Skeletal muscle satellite cell (primary cell): ENCODE data around the gene TMEM243.

Experiments
- H3K27me3 ChIP-seq: 2 replicates; pipeline ENCODE4 v1.7.0; 2013; ENCODE audit warnings: low read length; ENCODE audit not compliant: control insufficient read depth, insufficient read depth
- H3K36me3 ChIP-seq: 2 replicates; pipeline ENCODE4 v1.7.0; 2013; ENCODE audit warnings: mild to moderate bottlenecking, control low read depth, low read length; ENCODE audit not compliant: insufficient read depth
- H3K4me1 ChIP-seq: 2 replicates; pipeline ENCODE4 v1.7.0; 2013; ENCODE audit warnings: low read length; ENCODE audit not compliant: control insufficient read depth, insufficient read depth
- H3K4me2 ChIP-seq: 2 replicates; pipeline ENCODE4 v1.7.0; 2013; ENCODE audit warnings: mild to moderate bottlenecking, low read length
- H3K4me3 ChIP-seq: 2 replicates; pipeline ENCODE4 v1.7.0; 2013; ENCODE audit warnings: low read length
- H3K9ac ChIP-seq: 2 replicates; pipeline ENCODE4 v1.7.0; 2013; ENCODE audit warnings: mild to moderate bottlenecking, low read depth, low read length, moderate library complexity
- H3K9me3 ChIP-seq: replicated peaks from 2 replicates; pipeline ENCODE4 v1.7.0; 2013; ENCODE audit warnings: mild to moderate bottlenecking, control low read depth, low read length

The TMEM243 gene

GRCh38 chr7:87190783-87191182 lies 28.7 kb downstream of the TMEM243 start:
- H3K27me3 ChIP-seq: no peaks in the 10 kb centered on the region
- H3K9ac ChIP-seq: no peak overlapping the region
- H3K4me1 ChIP-seq: no peaks in the 10 kb centered on the region
- no peaks in the 10 kb centered on the region for H3K9me3 ChIP-seq
- H3K36me3 ChIP-seq: peaks cover 96% of the 10 kb centered on the region
- no peak overlapping the region for H3K4me3 ChIP-seq
- H3K4me2 ChIP-seq: no peak overlapping the region

DNA sequence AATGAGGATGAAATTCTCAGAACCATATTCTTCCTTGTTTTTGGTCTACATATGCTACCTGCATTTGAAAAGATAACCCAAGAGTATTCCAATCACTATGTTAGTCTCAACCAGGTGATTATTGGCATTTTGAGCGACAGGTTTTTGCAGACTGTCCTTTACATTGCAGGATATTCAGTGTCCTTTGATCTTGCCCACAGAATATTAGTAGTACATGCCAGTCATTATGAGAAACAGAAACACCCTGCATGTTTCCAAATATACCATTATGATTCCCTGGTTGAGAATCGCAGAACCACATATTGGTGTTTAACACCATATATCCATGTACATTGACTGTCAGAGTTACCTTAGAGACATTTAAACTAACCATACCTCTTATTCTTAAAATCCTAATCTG lies 30.6 kb downstream of the TMEM243 start:
- no peak overlapping the region for H3K4me3 ChIP-seq
- peaks cover 96% of the 10 kb centered on the region for H3K36me3 ChIP-seq
- H3K9me3 ChIP-seq: no peaks in the 10 kb centered on the region
- H3K9ac ChIP-seq: no peak overlapping the region
- no peaks in the 10 kb centered on the region for H3K27me3 ChIP-seq
- H3K4me2 ChIP-seq: no peak overlapping the region
- H3K4me1 ChIP-seq: no peaks in the 10 kb centered on the region

DNA sequence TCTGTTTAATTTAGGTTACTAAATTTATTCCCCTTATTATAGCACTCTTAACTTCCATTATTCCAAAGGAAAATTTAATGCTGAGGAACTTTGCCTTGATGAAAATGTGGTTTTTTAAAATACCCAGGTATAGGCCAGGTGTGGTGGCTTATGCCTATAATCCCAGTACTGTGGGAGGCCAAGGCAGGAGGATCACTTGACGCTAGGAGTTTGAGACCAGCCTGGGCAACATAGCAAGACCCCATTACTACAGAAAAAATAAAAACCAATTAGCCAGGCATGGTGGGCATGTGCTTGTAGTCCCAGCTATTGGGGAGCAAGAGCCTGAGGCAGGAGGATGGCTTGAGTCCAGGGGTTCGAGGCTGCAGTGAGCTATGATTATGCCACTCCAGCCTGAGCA lies 32.4 kb downstream of the TMEM243 start:
- Histone ChIP-seq H3K4me1 (no peaks in the 10 kb centered on the region), H3K36me3 (peaks cover 96% of the 10 kb centered on the region), H3K9me3 (no peaks in the 10 kb centered on the region), H3K4me3 (no peak overlapping the region), H3K27me3 (no peaks in the 10 kb centered on the region), H3K9ac (no peak overlapping the region), H3K4me2 (no peak overlapping the region)

DNA sequence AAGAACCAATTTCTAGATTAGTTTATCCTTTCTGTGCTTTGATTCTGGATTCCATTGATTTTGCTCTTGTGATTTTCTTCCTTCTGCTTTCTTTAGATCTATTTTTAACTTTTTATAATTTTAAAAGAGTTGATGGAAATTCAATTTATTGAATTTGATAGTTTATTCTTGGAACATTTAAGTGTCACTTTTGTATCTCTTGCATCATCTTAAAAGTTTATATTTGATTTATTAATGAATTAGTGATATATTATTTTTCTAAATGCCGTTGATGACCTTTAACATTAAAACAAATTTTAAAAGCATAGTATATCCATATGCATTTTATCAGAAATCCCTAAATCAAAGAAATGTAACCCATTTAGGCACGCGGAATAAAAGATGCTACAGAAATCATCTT lies 40.4 kb downstream of the TMEM243 start:
- Histone ChIP-seq H3K36me3 (peaks cover 82% of the 10 kb centered on the region), H3K4me1 (no peaks in the 10 kb centered on the region)

GRCh38 chr7:87178320-87178719 lies 41.2 kb downstream of the TMEM243 start:
- no peaks in the 10 kb centered on the region for H3K27me3 ChIP-seq
- no peak overlapping the region for H3K4me3 ChIP-seq
- no peaks in the 10 kb centered on the region for H3K9me3 ChIP-seq
- H3K4me2 ChIP-seq: no peak overlapping the region
- no peak overlapping the region for H3K9ac ChIP-seq
- peaks cover 82% of the 10 kb centered on the region for H3K36me3 ChIP-seq
- no peaks in the 10 kb centered on the region for H3K4me1 ChIP-seq

More for the DNA sequence above, 40.4 kb downstream of the TMEM243 start:
- Histone ChIP-seq H3K27me3 (no peaks in the 10 kb centered on the region), H3K4me2 (no peak overlapping the region), H3K9me3 (no peaks in the 10 kb centered on the region), H3K9ac (no peak overlapping the region), H3K4me3 (no peak overlapping the region)

DNA sequence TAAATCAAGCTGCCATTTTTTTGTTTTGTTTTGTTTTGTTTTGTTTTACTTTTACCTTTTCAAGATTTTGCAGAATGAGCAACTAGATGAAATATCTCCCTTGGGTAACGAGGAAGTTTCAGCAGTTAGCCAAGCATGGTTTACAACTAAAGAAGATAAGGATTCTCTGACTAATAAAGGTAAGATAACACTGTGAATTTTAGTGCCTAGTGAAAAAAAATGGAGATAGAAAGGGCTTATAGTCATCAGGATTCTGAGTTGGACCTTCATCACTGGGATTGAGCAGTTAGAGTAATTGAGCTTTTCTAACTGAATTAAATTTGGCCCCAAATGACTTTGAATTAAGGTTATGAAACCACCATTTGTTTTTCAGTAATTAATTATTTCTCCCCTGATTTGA lies 46.1 kb downstream of the TMEM243 start:
- peaks cover 93% of the 10 kb centered on the region for H3K36me3 ChIP-seq
- no peak overlapping the region for H3K4me2 ChIP-seq
- no peaks in the 10 kb centered on the region for H3K9me3 ChIP-seq
- no peaks in the 10 kb centered on the region for H3K27me3 ChIP-seq
- H3K4me3 ChIP-seq: no peak overlapping the region
- H3K9ac ChIP-seq: no peak overlapping the region
- H3K4me1 ChIP-seq: no peaks in the 10 kb centered on the region

GRCh38 chr7:87171282-87171934 lies 48.1 kb downstream of the TMEM243 start:
- no peaks in the 10 kb centered on the region for H3K9me3 ChIP-seq

DNA sequence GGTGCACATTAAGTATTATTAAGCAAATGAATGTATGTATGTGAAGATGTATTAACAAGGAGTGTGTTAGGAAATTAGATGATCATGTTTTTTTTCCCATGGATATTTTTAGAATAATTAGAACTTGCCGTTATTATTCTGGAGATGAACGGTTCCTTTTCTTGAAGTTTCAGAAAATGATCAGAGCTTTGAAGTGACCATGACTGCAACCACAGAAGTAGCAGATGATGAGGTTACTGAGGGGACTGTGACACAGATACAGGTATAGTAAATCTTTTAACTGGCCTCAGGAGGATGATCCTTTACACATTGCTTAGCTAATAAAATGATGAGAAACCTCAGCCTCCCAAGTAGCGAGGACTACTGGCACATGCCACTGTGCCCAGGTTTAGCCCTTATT lies 48.7 kb downstream of the TMEM243 start:
- Histone ChIP-seq H3K27me3 (no peaks in the 10 kb centered on the region), H3K36me3 (peaks cover 96% of the 10 kb centered on the region), H3K4me2 (no peak overlapping the region), H3K4me3 (no peak overlapping the region), H3K9ac (no peak overlapping the region), H3K9me3 (no peaks in the 10 kb centered on the region), H3K4me1 (no peaks in the 10 kb centered on the region)

More at GRCh38 chr7:87171282-87171934, 48.1 kb downstream of the TMEM243 start:
- Histone ChIP-seq H3K4me1 (no peaks in the 10 kb centered on the region), H3K4me3 (no peak overlapping the region), H3K27me3 (no peaks in the 10 kb centered on the region), H3K9ac (no peak overlapping the region), H3K4me2 (no peak overlapping the region), H3K36me3 (peaks cover 97% of the 10 kb centered on the region)

DNA sequence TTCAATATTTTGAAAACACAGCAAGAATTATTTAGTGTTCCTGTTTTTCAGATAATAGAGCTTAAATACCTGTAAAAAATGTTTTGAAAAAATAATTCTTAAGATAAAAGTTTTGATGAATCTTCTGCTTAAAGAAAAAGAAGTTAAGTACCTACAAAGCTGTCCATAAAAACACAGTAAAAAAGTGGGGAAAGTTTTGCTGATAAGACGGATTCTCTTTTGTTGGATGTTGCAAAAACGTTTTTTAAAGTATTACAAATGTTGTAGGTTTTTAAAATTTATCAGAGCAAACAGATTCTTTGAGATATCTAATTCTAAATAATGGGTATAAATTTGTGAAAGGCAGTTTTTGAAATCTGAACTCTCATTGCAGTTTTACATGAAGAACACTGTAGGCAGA lies 55.1 kb downstream of the TMEM243 start:
- Histone ChIP-seq H3K4me2 (no peak overlapping the region), H3K9ac (no peak overlapping the region), H3K27me3 (no peaks in the 10 kb centered on the region), H3K4me3 (no peak overlapping the region), H3K9me3 (no peaks in the 10 kb centered on the region), H3K36me3 (peaks cover 58% of the 10 kb centered on the region), H3K4me1 (no peaks in the 10 kb centered on the region)

GRCh38 chr7:87159538-87159937 lies 60.0 kb downstream of the TMEM243 start:
- Histone ChIP-seq H3K4me3 (no peak overlapping the region), H3K9ac (no peak overlapping the region), H3K9me3 (no peaks in the 10 kb centered on the region), H3K4me1 (peaks cover 32% of the 10 kb centered on the region), H3K27me3 (no peaks in the 10 kb centered on the region), H3K36me3 (peaks cover 22% of the 10 kb centered on the region), H3K4me2 (no peak overlapping the region)

DNA sequence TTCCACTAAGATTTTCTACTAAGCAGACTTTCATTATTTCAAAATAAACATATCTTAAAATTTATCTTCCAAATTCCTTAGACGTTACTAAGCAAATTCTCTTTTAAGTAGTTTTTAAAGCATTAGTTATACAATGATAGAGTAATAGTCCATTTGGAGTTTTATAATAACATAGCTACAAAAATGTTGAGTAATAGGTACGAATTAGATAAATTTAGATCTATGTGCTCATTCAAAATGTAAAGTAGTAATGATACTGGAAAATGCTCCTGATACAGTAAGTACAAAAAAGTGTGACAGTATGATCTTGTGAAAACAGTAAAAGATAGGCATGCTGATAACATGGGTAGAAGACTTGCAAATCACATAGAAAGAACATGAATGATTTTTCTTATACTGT lies 62.8 kb downstream of the TMEM243 start:
- Histone ChIP-seq H3K9ac (no peak overlapping the region), H3K36me3 (peaks cover 6% of the 10 kb centered on the region), H3K9me3 (no peaks in the 10 kb centered on the region), H3K4me2 (peak overlapping the region; percentile 80), H3K4me1 (peaks cover 36% of the 10 kb centered on the region), H3K4me3 (peak overlapping the region; percentile 3), H3K27me3 (no peaks in the 10 kb centered on the region)

- Histone ChIP-seq H3K4me2 (peak overlapping the region; percentile 80), H3K4me3 (peak overlapping the region; percentile 0), H3K27me3 (no peaks in the 10 kb centered on the region), H3K36me3 (peaks cover 6% of the 10 kb centered on the region), H3K4me1 (peaks cover 43% of the 10 kb centered on the region), H3K9me3 (no peaks in the 10 kb centered on the region), H3K9ac (no peak overlapping the region)
Observed at GRCh38 chr7:87155788-87156187, 63.7 kb downstream of the TMEM243 start.
